Iris pigment epithelial cell (primary cell): ENCODE results near the gene UNCX.
"Not testable (repeated sequence)": the region's sequence is repeated elsewhere in the genome, so short reads cannot be mapped to it uniquely, and the experiment has no call there.

Experiments used
- DNase-seq: peaks from one replicate; pipeline ENCODE4 v3.0.0-alpha.2; 2011; ENCODE audit warnings: low read depth

Gene UNCX

DNA sequence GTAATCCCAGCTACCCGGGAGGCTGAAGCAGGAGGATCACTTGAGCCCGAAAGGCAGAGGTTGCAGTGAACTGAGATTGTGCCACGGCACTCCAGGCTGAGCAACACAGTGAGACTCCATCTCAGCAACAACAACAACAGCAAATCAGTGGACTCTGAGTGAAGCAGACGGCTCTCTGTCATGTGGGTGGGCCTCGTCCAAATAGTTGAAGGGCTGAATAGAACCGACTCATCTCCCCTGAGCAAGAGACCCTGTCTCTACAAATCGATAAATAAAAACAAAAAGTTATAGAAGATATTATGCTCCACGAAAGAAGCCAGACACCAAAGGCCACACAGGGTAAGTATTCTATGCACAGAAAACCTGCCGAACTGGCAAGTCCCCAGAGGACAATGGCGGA lies 45.9 kb downstream of the UNCX start:
- no peak for DNase-seq

DNA sequence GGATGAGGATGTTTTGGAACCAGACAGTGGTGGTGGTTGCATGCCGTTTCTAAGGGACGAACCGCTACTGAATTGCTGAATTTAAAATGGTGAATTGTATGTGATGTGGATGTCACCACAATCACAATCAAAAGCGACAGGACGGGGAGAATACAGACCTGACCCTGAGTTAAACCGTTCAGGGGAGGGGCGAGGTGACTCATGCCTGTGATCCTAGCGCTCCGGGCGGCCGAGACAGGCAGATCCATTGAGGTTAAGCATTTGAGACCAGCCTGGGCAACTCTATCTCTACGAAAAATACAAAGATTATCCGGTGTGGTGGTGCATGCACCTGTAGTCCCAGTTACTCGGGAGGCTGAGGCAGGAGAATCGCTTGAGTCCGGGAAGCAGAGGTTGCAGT lies 46.4 kb downstream of the UNCX start:
- DNase-seq, result no peak

DNA sequence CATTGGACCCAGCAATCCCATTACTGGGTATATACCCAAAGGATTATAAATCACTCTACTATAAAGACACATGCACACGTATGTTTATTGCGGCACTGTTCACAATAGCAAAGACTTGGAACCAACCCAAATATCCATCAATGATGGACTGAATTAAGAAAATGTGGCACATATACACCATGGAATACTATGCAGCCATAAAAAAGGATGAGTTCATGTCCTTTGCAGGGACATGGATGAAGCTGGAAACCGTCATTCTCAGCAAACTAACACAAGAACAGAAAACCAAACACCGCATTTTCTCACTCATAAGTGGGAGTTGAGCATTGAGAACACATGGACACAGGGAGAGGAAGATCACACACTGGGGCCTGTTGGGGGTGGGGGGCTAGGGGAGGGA lies 47.2 kb downstream of the UNCX start:
- DNase-seq, result not testable (repeated sequence)

DNA sequence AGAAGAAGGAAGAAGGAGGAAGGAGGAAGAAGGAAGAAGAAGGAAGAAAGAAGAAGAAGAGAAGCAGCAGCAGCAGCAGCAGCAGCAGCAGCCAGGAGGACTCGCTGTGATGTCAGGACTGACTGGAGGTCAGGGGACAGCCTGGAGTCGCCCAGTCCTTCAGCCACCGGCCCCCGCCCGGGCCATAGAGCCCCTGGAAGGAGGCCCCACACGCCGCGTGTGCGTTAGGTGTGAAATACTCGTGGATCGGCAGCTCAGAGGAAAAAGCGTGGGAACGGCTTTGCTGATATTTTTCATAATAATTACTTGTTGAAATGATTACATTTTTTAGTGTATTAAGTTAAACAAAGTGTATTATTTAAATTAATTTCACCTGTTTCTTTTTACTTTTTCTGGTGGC lies 48.4 kb downstream of the UNCX start:
- DNase-seq, result no peak

DNA sequence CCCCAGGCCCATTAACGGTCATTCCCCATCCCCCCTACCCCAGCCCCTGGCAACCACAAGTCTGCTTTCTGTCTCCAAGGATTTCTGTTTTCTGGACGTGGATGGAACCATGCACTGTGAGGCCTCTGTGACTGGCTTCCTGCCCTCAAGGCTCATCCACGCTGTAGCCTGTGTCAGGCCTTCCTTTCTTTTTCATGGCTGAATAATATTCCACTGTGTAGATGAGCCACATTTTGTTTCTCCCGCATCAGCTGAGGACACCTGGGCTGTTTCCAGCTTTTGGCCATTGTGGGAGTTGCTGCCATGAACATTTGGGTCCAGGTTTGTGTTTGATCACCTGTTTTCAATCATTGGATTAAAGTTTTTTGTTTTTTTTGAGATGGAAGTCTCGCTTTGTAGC lies 50.0 kb downstream of the UNCX start:
- no peak for DNase-seq

DNA sequence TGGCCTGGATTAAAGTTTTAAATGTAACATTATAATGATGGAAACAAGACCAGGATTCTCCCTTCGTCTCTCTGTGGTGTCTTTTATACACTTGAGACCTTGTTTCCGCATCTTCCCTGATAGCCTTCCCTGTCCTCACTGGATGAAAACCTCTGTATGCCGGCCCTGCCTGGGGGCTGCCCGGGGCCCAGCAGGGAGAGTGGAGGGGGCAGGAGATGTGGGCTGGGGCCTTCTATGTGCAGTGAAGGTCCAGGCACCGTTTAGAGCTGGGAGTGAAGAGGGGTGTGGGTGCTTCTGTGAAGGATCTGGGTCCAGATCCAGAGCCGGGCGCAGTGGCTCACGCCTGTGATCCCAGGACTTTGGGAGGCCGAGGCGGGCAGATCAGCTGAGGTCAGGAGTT lies 50.7 kb downstream of the UNCX start:
- no peak for DNase-seq

DNA sequence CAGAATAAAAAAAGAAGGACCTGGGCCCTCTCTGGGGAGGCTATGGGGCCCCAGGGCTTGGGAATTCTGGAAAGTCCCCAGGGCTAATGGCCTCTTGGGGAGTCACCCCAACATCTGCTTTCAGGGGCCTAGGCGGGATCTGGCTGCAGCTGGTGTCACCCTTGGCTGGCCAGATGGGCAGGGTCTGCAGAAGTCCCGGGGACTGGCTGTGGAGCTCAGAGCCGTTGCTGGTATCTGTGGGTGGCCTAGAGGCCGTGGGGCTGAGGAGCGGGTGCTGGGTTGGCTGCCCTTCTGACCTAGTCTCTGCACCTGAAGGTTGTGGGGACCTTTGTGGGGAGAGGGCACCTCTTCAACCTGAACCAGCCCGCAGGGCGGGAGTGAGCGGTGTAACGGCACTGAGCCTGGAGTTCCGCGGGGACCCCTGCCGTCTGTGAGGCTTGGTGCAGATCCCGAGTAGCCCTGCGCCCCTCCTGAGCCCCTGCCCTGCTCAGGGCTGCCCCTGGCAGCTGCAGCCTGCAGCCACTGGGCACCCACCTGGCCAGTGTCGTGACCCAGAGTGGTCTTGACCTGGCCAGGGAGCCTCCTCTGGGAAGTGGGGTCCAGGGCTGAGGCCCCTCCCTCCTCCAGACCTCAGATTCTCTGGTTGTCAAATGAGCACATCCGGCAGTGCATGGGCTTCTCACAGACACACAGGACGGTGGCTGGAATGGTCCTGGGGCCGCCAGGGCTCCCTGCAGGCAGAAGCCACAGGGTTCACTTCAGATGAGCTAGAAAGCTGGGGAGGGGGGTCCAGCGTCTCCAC lies 51.5 kb downstream of the UNCX start:
- no peak for DNase-seq

DNA sequence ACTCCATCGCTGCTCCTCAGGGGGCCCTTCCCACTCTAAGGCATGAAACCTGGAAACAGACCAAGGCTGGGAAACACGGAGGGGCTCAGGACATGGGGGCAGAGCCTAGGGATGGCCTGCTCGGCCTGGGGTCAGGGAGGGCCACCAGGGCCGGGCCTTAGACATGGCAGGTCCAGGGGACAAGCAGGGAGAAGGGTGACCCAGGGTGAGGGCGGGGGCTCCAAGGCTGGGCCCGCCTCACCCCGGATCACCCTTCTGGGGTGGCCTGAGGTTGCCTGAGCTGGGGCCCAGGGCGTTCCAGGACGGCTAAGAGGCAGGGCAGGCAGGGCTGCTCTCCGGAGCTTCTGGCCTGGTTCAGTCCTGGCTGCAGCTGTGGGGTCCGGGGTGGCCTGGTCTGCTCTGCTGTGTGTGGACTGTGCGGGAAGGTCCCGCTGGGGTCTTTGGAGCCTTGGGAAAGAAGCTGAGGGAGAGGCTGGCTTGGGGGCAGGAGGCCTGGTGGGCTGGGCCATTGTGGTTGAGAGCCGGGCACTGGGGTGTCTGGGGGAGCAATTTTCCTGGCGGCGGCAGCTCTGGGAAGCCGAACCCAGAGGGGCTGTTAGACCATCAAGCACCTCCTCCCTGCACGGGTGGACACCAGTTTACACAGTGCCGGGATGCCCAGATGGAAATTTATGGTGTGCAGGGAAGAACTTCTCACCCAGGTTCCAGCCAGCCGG lies 52.2 kb downstream of the UNCX start:
- no peak for DNase-seq

GRCh38 chr7:1285556-1286301 lies 53.1 kb downstream of the UNCX start:
- DNase-seq, result no peak
